HG02885 (cell line): ENCODE data around the gene RTN3.

Source experiments
- ATAC-seq: cut with Tn5 transposase; IDR thresholded peaks from one replicate; pipeline ENCODE4 v1.9.1; 2021; ENCODE audit warnings: mild to moderate bottlenecking; ENCODE audit not compliant: unreplicated experiment, poor library complexity

RTN3 gene

DNA sequence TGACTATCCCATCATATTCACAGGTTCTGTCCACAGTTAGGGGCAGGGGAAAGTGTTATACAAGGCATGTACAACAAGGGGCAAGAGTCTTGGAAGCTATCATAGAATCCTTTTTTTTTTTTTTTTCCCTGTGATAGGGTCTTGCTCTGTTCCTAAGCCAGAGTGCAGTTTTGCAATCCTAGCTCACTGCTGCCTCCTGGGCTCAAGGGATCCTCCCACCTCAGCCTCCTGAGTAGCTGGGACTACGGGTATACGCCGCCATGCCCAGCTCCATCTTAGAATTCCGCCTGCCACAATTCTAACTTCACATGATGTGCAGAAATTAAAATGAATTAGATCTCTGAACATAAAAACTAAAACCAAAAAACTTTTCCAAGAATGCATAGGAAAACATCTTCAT lies 55.6 kb downstream of the RTN3 start:
- ATAC-seq, result no peak

GRCh38 chr11:63737718-63738117 lies 56.4 kb downstream of the RTN3 start:
- no peak for ATAC-seq

DNA sequence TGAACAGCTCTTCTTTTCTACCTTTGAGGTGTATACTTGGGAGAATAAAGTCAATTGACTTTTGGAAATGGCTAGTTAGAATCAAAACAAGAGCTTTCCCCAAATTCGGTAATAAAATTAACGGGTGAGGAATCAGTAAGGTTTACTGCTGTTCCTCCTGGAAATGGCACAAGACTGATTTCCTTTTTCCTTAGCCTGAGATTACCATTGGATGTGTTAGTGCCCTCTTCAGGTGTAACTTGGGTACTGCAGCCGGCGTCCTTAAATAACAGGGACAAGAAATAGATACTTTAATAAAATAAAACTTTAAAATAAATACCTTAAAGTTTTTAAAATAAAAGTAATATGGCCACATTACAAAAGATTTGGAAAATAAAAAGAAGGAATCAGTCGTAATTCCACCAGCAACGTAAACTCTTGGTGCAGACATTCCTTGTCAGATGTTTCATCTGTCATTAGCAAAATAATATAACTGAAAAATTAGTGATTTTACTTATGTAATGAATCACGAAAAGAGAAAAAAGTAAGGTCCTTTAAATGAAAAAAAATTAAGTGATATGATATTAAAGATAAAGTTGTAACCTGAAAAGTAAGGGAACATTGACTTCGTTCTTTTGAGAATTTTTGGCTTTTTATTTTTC lies 57.5 kb downstream of the RTN3 start:
- ATAC-seq, result no peak

DNA sequence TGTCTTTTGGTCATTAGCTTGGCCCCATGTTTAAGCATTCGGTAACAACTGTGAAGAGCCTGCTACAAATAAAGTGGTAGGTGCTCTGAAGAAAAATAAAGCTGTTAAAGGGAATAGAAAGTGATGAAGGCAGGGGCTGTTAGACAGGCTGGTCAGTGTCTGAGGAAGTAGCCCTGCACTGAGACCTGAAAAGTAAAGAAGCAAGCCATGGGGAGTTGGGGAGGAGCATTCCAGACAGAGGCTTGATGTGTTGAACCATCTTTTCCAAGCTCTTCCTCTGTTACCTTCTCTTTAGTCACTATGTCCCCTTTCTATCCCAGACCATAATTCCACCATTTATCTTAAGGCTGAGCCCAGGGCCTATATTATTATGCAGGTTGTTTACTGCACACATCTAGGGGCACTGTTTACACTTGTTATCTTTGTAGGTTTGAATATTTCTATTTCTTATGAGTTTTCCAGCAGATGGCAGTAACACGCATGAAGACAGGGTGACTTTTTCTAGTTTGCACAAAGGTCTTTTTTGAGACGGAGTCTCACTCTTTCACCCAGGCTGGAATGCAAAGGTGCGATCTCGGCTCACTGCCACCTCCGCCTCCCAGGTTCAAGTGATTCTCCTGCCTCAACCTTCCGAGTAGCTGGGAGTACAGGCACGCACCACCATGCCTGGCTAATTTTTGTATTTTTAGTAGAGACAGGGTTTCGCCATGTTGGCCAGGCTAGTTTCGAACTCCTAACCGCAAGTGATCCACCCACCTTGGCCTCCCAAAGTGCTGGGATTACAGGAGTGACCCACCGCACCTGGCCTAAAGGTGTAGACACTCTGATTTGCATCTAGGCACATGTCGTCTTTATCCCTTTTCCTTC lies 64.2 kb downstream of the RTN3 start:
- ATAC-seq, result no peak

DNA sequence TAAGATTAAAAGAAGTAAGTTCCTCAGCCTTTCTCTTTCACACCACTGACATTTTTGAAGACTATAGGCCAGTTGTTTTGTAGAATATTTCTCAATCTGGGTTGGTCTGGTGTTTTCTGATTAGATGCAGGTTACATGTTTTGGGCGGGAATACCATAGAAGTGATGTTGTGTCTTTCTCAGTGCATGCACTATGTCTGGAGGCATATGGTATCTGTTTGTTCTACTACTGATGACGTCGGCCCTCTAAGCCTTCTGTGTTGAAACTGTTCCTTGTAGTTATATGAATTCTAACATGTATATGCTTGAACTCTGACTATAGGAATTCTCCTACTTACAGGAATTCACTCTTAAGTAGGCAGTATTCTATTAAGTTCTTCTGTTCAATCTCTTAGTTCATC lies 65.7 kb downstream of the RTN3 start:
- no peak for ATAC-seq

GRCh38 chr11:63749624-63750023 lies 68.3 kb downstream of the RTN3 start:
- ATAC-seq, result no peak

DNA sequence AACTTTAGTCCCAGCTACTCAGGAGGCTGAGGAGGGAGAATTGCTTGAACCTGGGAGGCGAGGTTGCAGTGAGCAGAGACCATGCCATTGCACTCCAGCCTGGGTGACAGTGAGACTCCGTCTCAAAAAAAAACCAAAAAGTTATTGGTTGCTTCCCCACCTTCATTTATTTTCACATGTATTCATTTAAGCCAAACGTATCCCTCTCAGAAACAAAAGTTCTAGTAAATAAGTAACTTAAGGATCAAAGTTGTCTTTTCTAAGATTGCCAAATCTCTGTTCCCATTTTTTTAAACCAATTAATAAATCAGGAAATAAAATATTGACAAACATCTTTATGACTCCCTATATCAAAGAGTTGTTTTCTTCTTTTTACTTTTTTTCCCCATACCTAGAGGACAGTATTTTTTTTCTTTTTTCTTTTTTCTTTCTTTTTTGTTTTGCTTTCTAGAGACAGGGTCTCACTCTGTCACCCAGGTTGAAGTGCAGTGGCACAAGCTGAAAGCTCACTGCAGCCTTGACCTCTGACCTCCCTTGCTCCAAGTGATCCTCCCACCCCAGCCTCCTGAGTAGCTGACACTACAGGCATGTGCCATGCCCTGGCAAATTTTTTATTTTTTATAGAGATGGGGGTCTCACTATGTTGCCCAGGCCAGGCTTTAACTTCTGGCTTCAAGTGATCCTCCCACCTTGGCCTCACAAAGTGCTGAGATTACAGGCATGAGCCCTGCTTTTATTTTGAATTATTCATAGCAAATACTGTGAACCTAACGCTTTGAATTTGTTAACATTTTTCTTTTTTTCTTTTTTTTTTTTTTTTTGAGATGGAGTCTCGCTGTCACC lies 75.8 kb downstream of the RTN3 start:
- no peak for ATAC-seq

DNA sequence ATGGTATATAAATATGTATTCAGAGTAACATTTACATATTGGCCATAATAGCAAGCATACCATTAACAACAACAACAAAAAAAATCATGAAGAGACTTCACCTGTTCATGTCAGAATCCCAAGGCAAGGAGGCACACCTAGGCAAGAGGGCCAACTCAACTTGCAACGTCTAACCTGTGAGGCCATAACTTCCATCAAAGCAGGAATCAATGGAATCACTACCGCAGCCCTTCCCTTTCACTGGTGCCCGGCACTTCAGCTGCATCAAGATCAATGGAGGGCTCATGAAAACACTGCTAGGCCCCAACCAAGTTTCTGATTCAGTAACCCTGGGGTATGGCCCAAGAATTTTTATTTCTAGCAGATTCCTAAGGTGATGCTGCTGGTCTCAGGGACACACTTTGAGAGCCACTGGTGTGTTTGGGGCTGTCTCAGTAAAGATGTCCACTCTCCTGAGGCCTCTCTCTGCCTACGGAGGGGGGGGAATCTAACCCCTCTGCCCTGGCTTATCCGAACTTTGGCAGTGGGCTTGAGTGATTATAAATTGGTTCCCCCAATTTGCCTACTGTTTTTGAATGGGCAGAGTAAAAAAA lies 79.3 kb downstream of the RTN3 start:
- no peak for ATAC-seq

- ATAC-seq, result no peak
These were observed 79.9 kb downstream of the RTN3 start for GRCh38 chr11:63761188-63761587.

GRCh38 chr11:63761931-63762653 lies 80.8 kb downstream of the RTN3 start:
- ATAC-seq, result no peak

DNA sequence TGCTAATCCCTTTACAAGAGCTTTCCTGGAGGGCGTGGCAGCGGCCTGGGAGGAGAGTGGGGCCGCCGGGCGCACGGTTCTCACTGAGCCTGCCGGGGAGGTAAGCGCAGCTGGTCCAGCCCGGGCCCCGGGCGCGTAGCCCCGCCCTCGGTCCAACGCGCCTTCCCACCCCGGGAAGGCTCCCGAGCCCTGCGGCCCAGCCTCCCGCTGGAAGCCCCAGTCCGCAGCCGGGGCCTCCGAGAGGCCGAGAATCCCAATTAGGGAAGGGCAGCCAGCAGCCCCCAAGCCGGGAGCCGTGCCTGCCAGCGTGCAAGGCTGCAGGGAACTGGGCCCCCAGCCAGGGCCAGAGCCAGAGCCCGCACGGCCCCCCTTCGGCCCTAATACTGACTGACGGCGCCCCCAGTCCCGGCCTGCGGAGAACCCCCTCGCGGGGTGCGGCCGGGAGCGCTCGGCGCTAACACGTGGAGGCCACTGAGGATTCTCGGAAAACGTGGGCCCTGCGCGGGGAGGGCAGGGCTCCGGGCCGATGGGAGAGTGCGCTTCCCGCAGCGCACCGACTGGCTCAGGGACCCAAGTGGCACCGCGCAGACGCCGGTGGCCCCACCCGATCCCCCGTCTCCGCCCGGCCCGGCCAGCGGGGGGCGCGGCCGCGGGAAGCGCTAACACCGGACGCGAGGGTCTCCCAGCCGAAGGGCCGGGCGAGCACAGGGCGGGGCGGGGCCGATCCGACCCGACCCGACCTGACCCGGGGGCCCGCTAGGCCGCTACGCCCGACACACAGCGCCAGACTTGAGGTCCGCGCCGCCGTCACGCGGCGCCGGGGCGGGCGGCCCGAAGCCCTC lies 81.6 kb downstream of the RTN3 start:
- no peak for ATAC-seq

DNA sequence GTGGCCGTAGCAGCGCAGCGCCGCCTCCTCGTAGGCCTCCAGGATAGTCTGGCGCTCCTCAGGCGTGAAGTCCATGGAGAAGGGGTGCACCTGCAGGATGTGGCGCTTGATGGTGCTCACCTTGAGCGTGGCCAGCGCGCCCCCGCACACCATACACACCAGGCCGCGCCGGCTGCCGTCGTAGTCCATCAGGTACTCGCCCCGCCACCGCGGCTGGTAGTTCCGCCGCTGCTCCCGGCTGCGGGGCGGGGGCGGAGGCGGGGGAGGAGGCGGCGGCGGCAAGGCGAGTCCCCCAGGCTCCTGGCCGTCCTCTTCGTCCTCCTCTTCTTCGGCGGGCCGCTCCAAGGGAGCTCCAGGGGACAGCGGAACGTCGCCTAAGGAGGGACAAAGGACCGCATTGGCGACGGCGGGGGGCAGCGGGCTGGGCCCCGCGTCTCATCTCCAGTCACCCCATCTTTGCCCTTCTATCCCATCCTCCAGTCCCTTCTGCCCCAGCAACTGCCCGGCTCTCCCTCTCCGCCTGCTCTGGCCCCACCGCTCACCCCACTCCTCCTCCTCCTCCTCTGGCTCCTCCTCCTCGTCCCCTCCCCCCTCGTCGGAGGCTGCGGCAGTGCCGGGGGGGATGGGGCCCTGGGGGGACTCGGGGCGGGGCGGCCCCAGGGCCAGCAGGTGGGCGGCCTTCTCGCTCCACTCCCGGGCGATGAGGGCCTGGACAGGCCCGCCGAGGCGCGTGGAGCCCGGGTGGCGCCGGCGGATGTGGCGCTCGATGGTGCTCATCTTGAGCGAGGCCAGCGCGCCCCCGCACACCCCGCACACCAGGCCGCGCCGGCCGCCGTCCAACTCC lies 82.4 kb downstream of the RTN3 start:
- no peak for ATAC-seq

DNA sequence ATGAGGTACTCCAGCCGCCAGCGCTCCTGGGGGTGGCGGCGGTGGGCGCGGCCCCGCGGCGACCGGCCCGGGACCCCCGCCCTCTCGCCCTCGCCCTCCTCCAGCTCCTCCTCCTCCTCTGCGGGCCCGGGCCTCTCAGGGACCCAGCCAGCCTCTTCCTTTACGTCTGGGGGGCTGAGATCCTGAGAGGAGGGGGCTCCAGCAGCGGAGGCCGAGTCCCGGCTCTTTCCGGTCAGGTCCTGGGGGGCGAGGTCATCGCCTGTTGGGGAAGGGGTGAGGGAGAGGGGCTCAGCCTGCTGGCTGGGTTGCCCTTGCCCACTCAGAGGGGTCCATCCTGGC lies 83.0 kb downstream of the RTN3 start:
- no peak for ATAC-seq

DNA sequence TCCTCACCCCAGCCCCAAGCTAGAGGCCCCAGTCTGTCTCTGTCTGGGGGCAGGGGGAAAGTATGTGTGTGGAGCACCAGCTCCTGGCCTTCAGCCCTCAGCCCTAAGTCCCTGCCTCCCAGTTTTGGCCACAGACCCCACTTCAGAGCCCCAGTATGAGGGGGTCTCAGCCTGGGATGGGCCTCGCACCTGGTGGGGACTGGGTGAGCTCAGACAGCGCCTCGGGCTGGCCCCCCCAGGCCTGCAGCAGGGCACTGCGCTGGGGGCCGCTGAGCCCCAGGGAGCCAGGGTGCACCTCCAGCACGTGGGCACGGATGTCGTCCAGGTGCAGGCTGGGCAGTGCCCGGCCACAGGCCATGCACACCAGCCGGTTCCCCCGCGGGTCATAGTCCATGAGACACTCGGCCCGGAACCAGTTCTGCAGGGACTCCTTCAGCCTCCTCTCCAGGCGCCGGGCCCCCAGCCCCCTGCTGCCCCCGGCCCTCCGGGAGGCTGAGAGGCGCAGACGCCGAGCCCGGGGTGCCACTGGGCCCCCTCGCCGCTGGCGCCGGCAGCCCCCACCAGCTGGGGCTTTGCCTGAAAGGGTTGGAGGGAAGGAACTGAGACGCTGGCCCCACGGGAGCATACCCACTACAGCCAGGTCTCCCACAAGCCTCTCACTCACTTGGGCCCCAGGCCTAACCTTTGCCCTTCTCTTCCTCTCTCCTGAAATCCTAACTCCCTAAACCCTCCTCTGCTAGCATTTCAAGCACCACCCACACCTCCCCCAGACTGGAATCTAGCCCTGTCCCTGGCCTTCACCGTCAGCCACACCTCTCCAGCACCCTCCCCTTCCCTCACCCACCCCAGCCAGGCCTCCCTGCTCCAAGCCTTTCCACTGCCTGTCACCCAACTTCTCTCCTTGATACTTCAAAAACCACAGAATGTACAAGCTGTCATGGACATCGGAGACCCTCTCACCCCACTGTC lies 83.7 kb downstream of the RTN3 start:
- ATAC-seq, result no peak

DNA sequence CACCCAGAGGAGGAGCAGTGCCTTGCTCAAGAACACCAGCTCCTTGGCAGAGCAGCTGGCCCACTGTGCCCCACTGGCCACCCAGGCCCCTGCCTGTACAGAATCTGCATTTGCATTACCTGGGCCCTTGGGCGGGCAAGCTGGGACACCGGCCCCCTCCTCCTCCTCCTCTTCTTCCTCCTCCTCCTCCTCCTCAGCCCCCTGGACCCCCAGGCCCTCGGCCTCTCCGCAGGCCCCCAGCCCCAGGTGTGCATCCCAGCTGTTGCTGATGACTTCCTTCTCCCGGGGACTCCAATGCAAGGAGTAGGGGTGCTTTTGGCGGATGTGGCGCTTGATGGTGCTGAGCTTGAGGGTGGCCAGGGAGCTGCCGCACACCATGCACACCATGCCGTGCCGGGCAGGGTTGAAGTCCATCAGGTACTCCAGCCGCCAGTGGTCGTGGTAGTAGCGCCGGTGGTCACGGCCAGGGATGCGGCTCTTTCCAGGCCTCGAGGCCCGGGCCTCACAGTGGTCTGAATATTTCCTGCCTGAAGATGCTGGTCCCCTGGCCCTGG lies 84.5 kb downstream of the RTN3 start:
- no peak for ATAC-seq

- no peak for ATAC-seq
These were observed 85.4 kb downstream of the RTN3 start for GRCh38 chr11:63766531-63767235.

GRCh38 chr11:63767267-63767564 lies 85.9 kb downstream of the RTN3 start:
- no peak for ATAC-seq
